HFFc6 (cell line): ENCODE results near the gene TWSG1. TPM values are rescaled to one million over a fixed set of nuclear protein-coding genes. Genes with fewer than 3 reads are reported as not detected.
"Not testable (repeated sequence)": the region's sequence is repeated elsewhere in the genome, so short reads cannot be mapped to it uniquely, and the experiment has no call there.

Experiments
- DNase-seq: peaks from one replicate; pipeline ENCODE4 v3.0.0-alpha.2; 2018
- H3K27ac Mint-ChIP-seq: 2 replicates; pipeline ENCODE4 v1.8.0; 2020; ENCODE audit warnings: mild to moderate bottlenecking, mixed read lengths
- H3K27me3 Mint-ChIP-seq: 2 replicates; pipeline ENCODE4 v1.8.0; 2021; ENCODE audit warnings: mild to moderate bottlenecking, moderate library complexity, mixed read lengths; ENCODE audit not compliant: insufficient read depth
- H3K36me3 Mint-ChIP-seq: 2 replicates; pipeline ENCODE4 v1.8.0; 2021; ENCODE audit warnings: low read depth, mixed read lengths
- H3K4me1 Mint-ChIP-seq: 2 replicates; pipeline ENCODE4 v1.8.0; 2020; ENCODE audit warnings: low read depth, mixed read lengths
- H3K4me3 Mint-ChIP-seq: 2 replicates; pipeline ENCODE4 v1.8.0; 2020; ENCODE audit warnings: mild to moderate bottlenecking, moderate library complexity, mixed read lengths
- H3K9me3 Mint-ChIP-seq: 2 replicates; pipeline ENCODE4 v1.8.0; 2020; ENCODE audit warnings: mild to moderate bottlenecking, mixed read lengths
- total RNA-seq, 6 experiments: library from RNA; stranded (reverse); fragmentation: NEBNext Ultra II Directional; extraction: Animal tissue kit (Norgen Biotek cat#: 25700); gene quantifications; 2 replicates in 1 of 6; 3 replicates in 5 of 6; pipeline ENCODE4 v1.2.3, GENCODE V29; 2021
- TF ChIP-seq, protein P1 (sequence below): fragments of 200-600 bp; sonication (generic); IDR thresholded peaks from 2 replicates; pipeline ENCODE4 v1.5.0; 2021; ENCODE audit warnings: antibody characterized with exemption, mild to moderate bottlenecking

The TWSG1 gene
- total RNA-seq, 6 experiments from 2014 or later: 119 to 153 (median 138) TPM

DNA sequence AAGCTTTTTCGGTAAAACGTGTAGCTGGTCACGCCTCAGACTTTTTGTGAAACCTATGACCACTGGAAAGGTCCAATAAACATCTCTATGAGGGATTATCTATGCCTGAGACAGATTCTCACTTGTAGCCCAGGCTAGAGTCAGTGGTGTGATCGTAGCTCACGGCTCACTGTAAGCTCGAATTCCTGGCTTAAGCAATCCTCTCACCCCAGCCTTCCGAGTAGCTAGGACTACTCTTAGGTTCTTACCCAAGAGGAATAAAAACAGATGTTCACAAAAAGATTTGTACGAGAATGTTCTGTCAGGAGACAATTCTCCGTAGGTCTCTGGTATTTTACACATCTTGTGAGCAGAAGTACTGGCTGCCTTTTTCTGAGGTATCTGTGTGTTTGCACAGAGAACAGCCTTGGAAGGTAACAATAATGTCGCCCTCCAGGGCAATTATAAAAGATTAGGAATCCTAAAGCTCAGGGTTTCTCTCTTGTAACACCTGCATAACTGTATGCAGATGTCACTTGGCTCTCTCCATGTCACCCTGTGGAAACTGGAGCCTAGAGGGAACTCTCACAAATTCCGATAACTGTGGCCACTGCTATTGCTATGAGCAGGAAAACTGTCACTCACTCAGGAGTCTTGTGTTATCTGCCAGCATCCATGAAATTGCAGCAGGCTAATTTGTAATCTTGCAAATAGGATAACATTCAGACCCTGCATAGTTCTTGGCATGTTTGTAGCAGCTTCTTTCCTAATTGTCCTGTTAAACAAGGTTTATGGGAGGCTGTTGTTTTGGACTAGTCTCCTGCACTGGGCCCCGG, 115.2 kb downstream of the TWSG1 start:
- H3K4me1 Mint-ChIP-seq: peaks cover 7% of the 10 kb centered on the region
- H3K27ac Mint-ChIP-seq: no peak overlapping the region
- peaks cover 18% of the 10 kb centered on the region for H3K9me3 Mint-ChIP-seq
- H3K27me3 Mint-ChIP-seq: no peaks in the 10 kb centered on the region; the same call in none of the 2 replicates
- TF ChIP-seq, protein P1, sequence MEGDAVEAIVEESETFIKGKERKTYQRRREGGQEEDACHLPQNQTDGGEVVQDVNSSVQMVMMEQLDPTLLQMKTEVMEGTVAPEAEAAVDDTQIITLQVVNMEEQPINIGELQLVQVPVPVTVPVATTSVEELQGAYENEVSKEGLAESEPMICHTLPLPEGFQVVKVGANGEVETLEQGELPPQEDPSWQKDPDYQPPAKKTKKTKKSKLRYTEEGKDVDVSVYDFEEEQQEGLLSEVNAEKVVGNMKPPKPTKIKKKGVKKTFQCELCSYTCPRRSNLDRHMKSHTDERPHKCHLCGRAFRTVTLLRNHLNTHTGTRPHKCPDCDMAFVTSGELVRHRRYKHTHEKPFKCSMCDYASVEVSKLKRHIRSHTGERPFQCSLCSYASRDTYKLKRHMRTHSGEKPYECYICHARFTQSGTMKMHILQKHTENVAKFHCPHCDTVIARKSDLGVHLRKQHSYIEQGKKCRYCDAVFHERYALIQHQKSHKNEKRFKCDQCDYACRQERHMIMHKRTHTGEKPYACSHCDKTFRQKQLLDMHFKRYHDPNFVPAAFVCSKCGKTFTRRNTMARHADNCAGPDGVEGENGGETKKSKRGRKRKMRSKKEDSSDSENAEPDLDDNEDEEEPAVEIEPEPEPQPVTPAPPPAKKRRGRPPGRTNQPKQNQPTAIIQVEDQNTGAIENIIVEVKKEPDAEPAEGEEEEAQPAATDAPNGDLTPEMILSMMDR: no peak
- DNase-seq: no peak
- H3K36me3 Mint-ChIP-seq: peaks cover 18% of the 10 kb centered on the region; the same call in 1 of the 2 replicates
- no peak overlapping the region for H3K4me3 Mint-ChIP-seq

DNA sequence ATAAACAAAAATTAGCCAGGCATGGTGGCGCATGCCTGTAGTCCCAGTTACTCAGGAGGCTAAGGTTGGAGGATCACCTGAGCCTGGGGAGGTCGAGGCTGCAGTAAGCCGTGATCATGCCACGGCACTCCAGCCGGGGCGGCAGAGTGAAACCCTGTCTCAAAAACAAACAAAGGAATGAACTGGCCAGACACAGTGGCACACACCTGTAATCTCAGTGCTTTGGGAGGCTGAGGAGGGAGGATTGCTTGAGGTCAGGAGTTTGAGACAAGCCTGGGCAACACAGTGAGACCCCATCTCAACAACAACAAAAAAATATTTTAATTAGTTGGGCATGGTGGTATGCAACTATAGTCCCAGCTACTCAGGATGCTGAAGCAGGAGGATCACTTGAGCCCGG, 116.3 kb downstream of the TWSG1 start:
- Mint-ChIP-seq H3K9me3 (peaks cover 23% of the 10 kb centered on the region), H3K36me3 (peaks cover 23% of the 10 kb centered on the region)
- H3K4me1 Mint-ChIP-seq, H3K4me3 Mint-ChIP-seq, H3K27ac Mint-ChIP-seq, DNase-seq, H3K27me3 Mint-ChIP-seq: not testable (repeated sequence)

Other genes with a start within 250 kb of the TWSG1 start
- 100 to 1,000 TPM; 157 to 198 (median 184) TPM for gene NDUFV2, start 232.1 kb upstream of the TWSG1 start, total RNA-seq
- 10 to 100 TPM; 26.5 to 31.3 (median 29.8) TPM for gene ANKRD12, start 198.0 kb upstream of the TWSG1 start, total RNA-seq
- 10 to 100 TPM; 56.9 to 62.8 (median 59.0) TPM for gene RALBP1, start 140.7 kb downstream of the TWSG1 start, total RNA-seq